GM12891 (cell line): Measurements from ENCODE around the gene ATXN1.

ENCODE experiments used
- POLR2A ChIP-seq: IDR thresholded peaks from 2 replicates; pipeline ENCODE4 v1.6.1; 2011; ENCODE audit warnings: low read depth, low read length, control low read depth
- POLR2AphosphoS5 ChIP-seq: IDR thresholded peaks from 2 replicates; pipeline ENCODE4 v1.6.1; 2011; ENCODE audit warnings: low read depth, low read length, control low read depth
- SPI1 ChIP-seq: IDR thresholded peaks from 2 replicates; pipeline ENCODE4 v1.6.1; 2011; ENCODE audit warnings: low read depth, low read length, control low read depth

- TF ChIP-seq POLR2A (no peak), POLR2AphosphoS5 (no peak), SPI1 (no peak)
These were observed 55.2 kb downstream of the ATXN1 start for GRCh38 chr6:16706029-16706428.
